Thyroid gland (tissue), 4 donors: ENCODE measurements around the gene PROCR.

ENCODE experiments used
- CTCF ChIP-seq, 6 experiments: fragments of 200-600 bp in 3 of 6; fragments of 450-650 bp in 3 of 6; sonication (generic) in 3 of 6; IDR thresholded peaks; one replicate each; pipeline ENCODE4 v1.5.1; 2016 to 2019; ENCODE audit warnings: antibody characterized with exemption in 6 of 6, mild to moderate bottlenecking in 2 of 6, inconsistent platforms in 1 of 6, moderate library complexity in 1 of 6
- POLR2A ChIP-seq, 2 donors: fragments of 450-650 bp; IDR thresholded peaks; one replicate each; pipeline ENCODE4 v1.6.1; 2017; ENCODE audit warnings: antibody characterized with exemption in 2 of 2, mild to moderate bottlenecking in 2 of 2, moderate library complexity in 1 of 2

GRCh38 chr20:35156978-35157377 is 14.9 kb upstream of the PROCR start:
- no peak for TF ChIP-seq CTCF (IDR thresholded peaks at IDR 0.05)
- no peak for TF ChIP-seq POLR2A (IDR thresholded peaks at IDR 0.05)
